OCI-LY1 (cell line): Measurements from ENCODE around the gene ERAP2.
A peak's percentile ranks its signal among the peaks of the same experiment; 100 is the strongest.

ENCODE experiments used
- H2AFZ ChIP-seq: fragments of 200-600 bp; sonication (generic), shearing (Covaris generic); 2 replicates; pipeline ENCODE4 v1.6.0; 2014; ENCODE audit warnings: antibody characterized with exemption, mild to moderate bottlenecking, low read length
- H3F3A ChIP-seq: fragments of 200-600 bp; sonication (generic), shearing (Covaris generic); 2 replicates; pipeline ENCODE4 v1.6.0; 2014; ENCODE audit warnings: mild to moderate bottlenecking, antibody characterized with exemption, low read length, moderate library complexity; ENCODE audit not compliant: insufficient read depth
- H3K27ac ChIP-seq: fragments of 200-600 bp; sonication (generic); 2 replicates; pipeline ENCODE4 v1.5.1; 2014; ENCODE audit warnings: low read length, mixed run types, mild to moderate bottlenecking, low read depth; ENCODE audit not compliant: poor library complexity, severe bottlenecking
- H3K27me3 ChIP-seq: fragments of 200-600 bp; sonication (generic); 2 replicates; pipeline ENCODE4 v1.6.0; 2014; ENCODE audit warnings: antibody characterized with exemption, mild to moderate bottlenecking, low read length, moderate library complexity; ENCODE audit not compliant: insufficient read depth
- H3K36me3 ChIP-seq: fragments of 200-600 bp; sonication (generic); 2 replicates; pipeline ENCODE4 v1.6.1; 2014; ENCODE audit warnings: mild to moderate bottlenecking, antibody characterized with exemption, low read length, moderate library complexity, mixed read lengths; ENCODE audit not compliant: insufficient read depth
- H3K4me1 ChIP-seq: fragments of 200-600 bp; sonication (generic); 2 replicates; pipeline ENCODE4 v1.5.1; 2014; ENCODE audit warnings: mild to moderate bottlenecking, low read length, moderate library complexity; ENCODE audit not compliant: insufficient read depth, severe bottlenecking
- H3K4me2 ChIP-seq: fragments of 200-600 bp; sonication (generic), shearing (Covaris generic); 2 replicates; pipeline ENCODE4 v1.6.1; 2014; ENCODE audit warnings: low read length
- H3K4me3 ChIP-seq: fragments of 200-600 bp; sonication (generic); 2 replicates; pipeline ENCODE4 v1.5.1; 2014; ENCODE audit warnings: low read length, low read depth, mild to moderate bottlenecking, mixed read lengths; ENCODE audit not compliant: poor library complexity, severe bottlenecking
- H3K79me2 ChIP-seq: fragments of 200-600 bp; shearing (Covaris generic); 2 replicates; pipeline ENCODE4 v1.6.1; 2016; ENCODE audit warnings: mixed run types, low read length, mixed read lengths; ENCODE audit not compliant: insufficient read depth
- H3K9ac ChIP-seq: fragments of 200-600 bp; sonication (generic), shearing (Covaris generic); 2 replicates; pipeline ENCODE4 v1.6.1; 2014; ENCODE audit warnings: mild to moderate bottlenecking, low read length, mixed read lengths
- H3K9me2 ChIP-seq: fragments of 200-600 bp; sonication (generic), shearing (Covaris generic); 2 replicates; pipeline ENCODE4 v1.6.1; 2014; ENCODE audit warnings: low read depth, mild to moderate bottlenecking, low read length, mixed read lengths
- H3K9me3 ChIP-seq: fragments of 200-600 bp; shearing (Covaris generic); 2 replicates; pipeline ENCODE4 v1.6.1; 2014; ENCODE audit warnings: low read length, mixed read lengths
- H4K20me1 ChIP-seq: fragments of 200-600 bp; sonication (generic), shearing (Covaris generic); 2 replicates; pipeline ENCODE4 v1.6.0; 2016; ENCODE audit warnings: mild to moderate bottlenecking, low read length; ENCODE audit not compliant: insufficient read depth
- CTCF ChIP-seq: fragments of 200-600 bp; sonication (generic), shearing (Covaris generic); IDR thresholded peaks from 2 replicates; pipeline ENCODE4 v1.5.1; 2017; ENCODE audit warnings: mild to moderate bottlenecking, antibody characterized with exemption, low read length, moderate library complexity, mixed read lengths
- EZH2 ChIP-seq: fragments of 200-600 bp; sonication (generic), shearing (Covaris generic); IDR thresholded peaks from 2 replicates; pipeline ENCODE4 v1.8.0; 2017; ENCODE audit warnings: borderline replicate concordance, mixed run types, mild to moderate bottlenecking, antibody characterized with exemption, low read length, moderate library complexity, mixed read lengths

The ERAP2 gene

GRCh38 chr5:96961053-96961452, 84.8 kb downstream of the ERAP2 start:
- no peaks in the 10 kb centered on the region for H3K9me3 ChIP-seq
- no peak for TF ChIP-seq CTCF
- TF ChIP-seq EZH2 = no peak
- H3K4me2 ChIP-seq = peak overlapping the region; percentile 94
- H3K9ac ChIP-seq = peak overlapping the region; percentile 67
- peak overlapping the region; percentile 77 for H3K4me3 ChIP-seq
- peaks cover 77% of the 10 kb centered on the region for H3K4me1 ChIP-seq
- H3K27me3 ChIP-seq = no peaks in the 10 kb centered on the region
- no peak overlapping the region for H2AFZ ChIP-seq
- peaks cover 78% of the 10 kb centered on the region for H3K79me2 ChIP-seq
- H3F3A ChIP-seq = peaks cover 23% of the 10 kb centered on the region
- peak overlapping the region; percentile 94 for H3K27ac ChIP-seq
- no peaks in the 10 kb centered on the region for H4K20me1 ChIP-seq
- H3K36me3 ChIP-seq = peaks cover 21% of the 10 kb centered on the region
- H3K9me2 ChIP-seq = no peaks in the 10 kb centered on the region

DNA sequence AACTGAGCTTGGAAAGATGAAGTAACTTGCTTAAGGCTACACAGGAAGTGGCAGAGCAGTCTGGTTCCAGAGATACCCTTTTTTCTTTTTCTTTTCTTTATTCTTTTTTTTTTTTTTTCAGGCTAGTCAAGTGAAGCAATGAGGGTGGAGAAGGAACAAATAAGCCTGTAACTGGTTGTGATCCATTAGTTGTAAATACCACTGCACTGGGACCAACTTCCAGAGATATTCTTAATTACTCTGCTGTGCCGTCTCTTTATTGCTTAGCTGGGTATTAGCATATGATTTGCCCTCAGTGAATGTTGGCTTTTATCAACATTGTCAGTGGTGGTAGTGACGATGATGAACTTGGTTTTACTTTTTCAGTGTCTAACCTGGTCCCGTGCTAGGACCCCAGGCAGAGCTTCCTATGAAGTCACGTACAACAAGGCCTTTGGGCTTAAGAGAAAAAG, 86.3 kb downstream of the ERAP2 start:
- H3K9ac ChIP-seq = peak overlapping the region; percentile 67

GRCh38 chr5:96963267-96963666, 87.0 kb downstream of the ERAP2 start:
- Histone ChIP-seq H4K20me1 (no peaks in the 10 kb centered on the region), H3F3A (peaks cover 2% of the 10 kb centered on the region), H3K9me3 (no peaks in the 10 kb centered on the region), H3K27ac (peak overlapping the region; percentile 94), H3K4me1 (peaks cover 66% of the 10 kb centered on the region), H3K9me2 (no peaks in the 10 kb centered on the region), H3K79me2 (peaks cover 94% of the 10 kb centered on the region), H3K4me2 (peak overlapping the region; percentile 94), H3K4me3 (peak overlapping the region; percentile 77), H3K27me3 (no peaks in the 10 kb centered on the region), H3K9ac (peak overlapping the region; percentile 67; the same call in 1 of the 2 replicates), H2AFZ (no peak overlapping the region), H3K36me3 (peaks cover 42% of the 10 kb centered on the region)
- TF ChIP-seq EZH2 (no peak), CTCF (no peak)

More for the DNA sequence above, 86.3 kb downstream of the ERAP2 start:
- Histone ChIP-seq H4K20me1 (no peaks in the 10 kb centered on the region), H3K27me3 (no peaks in the 10 kb centered on the region), H3K27ac (peak overlapping the region; percentile 94), H3K36me3 (peaks cover 36% of the 10 kb centered on the region), H3K9me3 (no peaks in the 10 kb centered on the region), H3K4me3 (peak overlapping the region; percentile 77), H2AFZ (no peak overlapping the region), H3K79me2 (peaks cover 87% of the 10 kb centered on the region), H3K4me2 (peak overlapping the region; percentile 94), H3K9me2 (no peaks in the 10 kb centered on the region), H3F3A (peaks cover 9% of the 10 kb centered on the region), H3K4me1 (peaks cover 66% of the 10 kb centered on the region)
- no peak for TF ChIP-seq CTCF
- TF ChIP-seq EZH2 = no peak
